ENCODE data around the gene ACAT1.

DNA sequence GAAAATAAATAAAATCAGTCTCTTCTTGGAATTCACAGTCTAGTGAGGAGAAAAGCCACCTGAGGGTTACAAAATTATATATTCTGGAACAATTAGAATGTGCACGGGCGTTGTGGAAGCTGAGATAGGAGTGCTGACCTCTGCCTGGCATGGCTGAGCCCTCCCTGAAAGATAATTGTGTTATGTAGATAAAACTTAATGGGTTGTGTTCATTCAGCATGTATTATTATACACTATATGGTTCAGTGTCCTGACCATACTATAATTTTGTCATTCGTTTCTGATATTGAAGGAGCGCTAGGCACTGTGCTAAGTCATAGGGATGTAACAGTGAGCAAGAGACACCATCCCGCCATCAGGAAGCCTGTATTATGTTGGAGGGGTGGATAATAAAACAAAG is 3.7 kb downstream of the ACAT1 start:
- TF ChIP-seq, protein P1, sequence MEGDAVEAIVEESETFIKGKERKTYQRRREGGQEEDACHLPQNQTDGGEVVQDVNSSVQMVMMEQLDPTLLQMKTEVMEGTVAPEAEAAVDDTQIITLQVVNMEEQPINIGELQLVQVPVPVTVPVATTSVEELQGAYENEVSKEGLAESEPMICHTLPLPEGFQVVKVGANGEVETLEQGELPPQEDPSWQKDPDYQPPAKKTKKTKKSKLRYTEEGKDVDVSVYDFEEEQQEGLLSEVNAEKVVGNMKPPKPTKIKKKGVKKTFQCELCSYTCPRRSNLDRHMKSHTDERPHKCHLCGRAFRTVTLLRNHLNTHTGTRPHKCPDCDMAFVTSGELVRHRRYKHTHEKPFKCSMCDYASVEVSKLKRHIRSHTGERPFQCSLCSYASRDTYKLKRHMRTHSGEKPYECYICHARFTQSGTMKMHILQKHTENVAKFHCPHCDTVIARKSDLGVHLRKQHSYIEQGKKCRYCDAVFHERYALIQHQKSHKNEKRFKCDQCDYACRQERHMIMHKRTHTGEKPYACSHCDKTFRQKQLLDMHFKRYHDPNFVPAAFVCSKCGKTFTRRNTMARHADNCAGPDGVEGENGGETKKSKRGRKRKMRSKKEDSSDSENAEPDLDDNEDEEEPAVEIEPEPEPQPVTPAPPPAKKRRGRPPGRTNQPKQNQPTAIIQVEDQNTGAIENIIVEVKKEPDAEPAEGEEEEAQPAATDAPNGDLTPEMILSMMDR (IDR thresholded peaks at IDR 0.05; ENCODE audit: low read depth, low read length): no peak
- no peak for TF ChIP-seq EZH2phosphoT487 (IDR thresholded peaks at IDR 0.05; ENCODE audit: low read depth)

Data from OCI-LY3 (cell line).